ENCODE measurements around the gene TMEM132E.

- no peak for TF ChIP-seq CTCF (conservative IDR thresholded peaks at IDR 0.05 in 1 of 2, IDR thresholded peaks at IDR 0.05 in 1 of 2; ENCODE audit: extremely low read depth in 1 of 2, insufficient read depth in 1 of 2, low read depth in 1 of 2, low read length in 2 of 2)
- no peak for TF ChIP-seq EZH2 (IDR thresholded peaks at IDR 0.05; ENCODE audit: borderline replicate concordance, low read length)
These were observed 8.9 kb upstream of the TMEM132E start for GRCh38 chr17:34570506-34570905.
